HG03280 (cell line): Measurements from ENCODE around the gene CDKN2D.

Experiments used
- ATAC-seq: cut with Tn5 transposase; IDR thresholded peaks from one replicate; pipeline ENCODE4 v1.9.1; 2021; ENCODE audit warnings: mild to moderate bottlenecking, moderate library complexity; ENCODE audit not compliant: unreplicated experiment

The CDKN2D gene

GRCh38 chr19:10521461-10522171 lies 47.2 kb downstream of the CDKN2D start:
- no peak for ATAC-seq

GRCh38 chr19:10520652-10521318 lies 48.0 kb downstream of the CDKN2D start:
- ATAC-seq, result no peak

- ATAC-seq, result no peak
Observed at GRCh38 chr19:10519421-10519820, 49.4 kb downstream of the CDKN2D start.

- ATAC-seq, result no peak
Observed at GRCh38 chr19:10518444-10519361, 50.1 kb downstream of the CDKN2D start.

GRCh38 chr19:10517760-10518443 lies 50.9 kb downstream of the CDKN2D start:
- no peak for ATAC-seq

- no peak for ATAC-seq
Observed at GRCh38 chr19:10517361-10517759, 51.4 kb downstream of the CDKN2D start, which contains the start of gene S1PR5. Gene S1PR5 (minus strand): TSS chr19:10517447. CDS start chr19:10515011, 2,436 bp downstream.

- ATAC-seq, result no peak
Observed at GRCh38 chr19:10516671-10517286, 52.0 kb downstream of the CDKN2D start.
